ENCODE data around the gene GAK. TPM values are rescaled to one million over a fixed set of nuclear protein-coding genes. Genes with fewer than 3 reads are reported as not detected.

GAK gene
- total and polyA plus RNA-seq, 2 of the 4 experiments (the other 2 are of a cell fraction) = 45.1 to 133 TPM

GRCh38 chr4:958314-958665, 26.2 kb upstream of the GAK start:
- Histone ChIP-seq H4K91ac (ENCODE audit: insufficient read depth, low read depth, low read length) (no peak overlapping the region), H3K4ac (ENCODE audit: low read depth, low read length) (no peak overlapping the region), H3K4me3 (ENCODE audit: insufficient read depth, low read depth, low read length) (no peak overlapping the region), H2AK9ac (replicated peaks; ENCODE audit: low read depth, low read length, poor library complexity) (no peak overlapping the region), H3K9ac (ENCODE audit: low read depth, low read length) (no peak overlapping the region), H3K9me1 (ENCODE audit: insufficient read depth, low read length) (0 out of 2 replicates have a peak, but pooled peaks cover 2% of the 10 kb centered on the region), H2BK120ac (ENCODE audit: low read depth, low read length) (no peak overlapping the region), H3K36me3 (ENCODE audit: control insufficient read depth, insufficient read depth, low read length) (peaks cover 42% of the 10 kb centered on the region), H3K79me1 (ENCODE audit: low read depth in 1 of 2, low read length in 2 of 2) (no peaks in the 10 kb centered on the region), H4K20me1 (ENCODE audit: insufficient read depth, low read length) (no peaks in the 10 kb centered on the region; the same call in 1 of the 2 replicates), H3K18ac (ENCODE audit: low read depth, low read length) (no peak overlapping the region), H3K27ac (ENCODE audit: insufficient read depth, low read length) (no peak overlapping the region), H2BK20ac (ENCODE audit: low read depth, low read length) (no peak overlapping the region), H3K56ac (ENCODE audit: extremely low read depth, insufficient read depth, low read length) (no peak overlapping the region), H4K5ac (ENCODE audit: low read depth, low read length) (no peak overlapping the region), H3K4me1 (ENCODE audit: control insufficient read depth, insufficient read depth, low read length) (no peaks in the 10 kb centered on the region), H3K9me3 (ENCODE audit: control insufficient read depth, insufficient read depth, low read length) (no peaks in the 10 kb centered on the region), H3K23ac (ENCODE audit: low read depth, low read length) (no peak overlapping the region), H2BK15ac (ENCODE audit: low read depth, low read length) (no peak overlapping the region), H4K8ac (ENCODE audit: low read depth in 2 of 2, low read length in 2 of 2) (no peak overlapping the region), H3K27me3 (ENCODE audit: control insufficient read depth, insufficient read depth, low read length) (no peaks in the 10 kb centered on the region), H2BK5ac (ENCODE audit: low read depth, low read length, poor library complexity, severe bottlenecking) (no peak overlapping the region), H2AK5ac (ENCODE audit: low read depth, low read length) (no peak overlapping the region), H2AFZ (replicated peaks; ENCODE audit: low read length, poor library complexity) (no peak overlapping the region), H3K4me2 (ENCODE audit: low read depth, low read length) (no peak overlapping the region), H3K14ac (replicated peaks; ENCODE audit: low read depth, low read length) (no peak overlapping the region)
- no peak for DNase-seq
- BruUV-seq (replicated peaks) = no TSS peak
- intact Hi-C loops (cut with micrococcal nuclease) (no loop called here), dilution Hi-C loops (cut with HindIII; ENCODE audit: low sequenced_read_pairs, unreplicated experiment) (no loop called here), in situ Hi-C loops (cut with MboI; ENCODE audit: low sequenced_read_pairs) (no loop called here)
- ChIA-PET CTCF (no interaction called here), POLR2A (ENCODE audit: unreplicated experiment) (no interaction called here)
- WGBS, 2 experiments (ENCODE audit: extremely low coverage in 2 of 2, insufficient read length in 1 of 2) = 92% methylated on average over 11 of the region's 17 CpGs; no CpG with 5 or more reads in 1 of the 2 experiments
- no peak for TF ChIP-seq RAD21 (IDR thresholded peaks at IDR 0.05; ENCODE audit: low read length)
- no peak for TF ChIP-seq NFE2L2 (IDR thresholded peaks at IDR 0.05; ENCODE audit: low read depth, low read length)
- TF ChIP-seq MAFK (IDR thresholded peaks at IDR 0.05; ENCODE audit: low read depth, low read length) = no peak
- TF ChIP-seq SMC3 (IDR thresholded peaks at IDR 0.05; ENCODE audit: low read depth, low read length) = no peak
- TF ChIP-seq POLR2A (IDR thresholded peaks at IDR 0.05; ENCODE audit: low read depth, low read length) = no peak
- TF ChIP-seq RCOR1 (IDR thresholded peaks at IDR 0.05; ENCODE audit: insufficient replicate concordance, low read length) = no peak
- no peak for TF ChIP-seq MXI1 (IDR thresholded peaks at IDR 0.05; ENCODE audit: borderline replicate concordance, low read depth, low read length)
- no peak for TF ChIP-seq CHD1 (IDR thresholded peaks at IDR 0.05; ENCODE audit: low read depth, low read length)
- no peak for TF ChIP-seq CTCF (conservative IDR thresholded peaks at IDR 0.05; ENCODE audit: low read depth, low read length)
- no peak for TF ChIP-seq CEBPB (IDR thresholded peaks at IDR 0.05; ENCODE audit: low read depth, low read length)
- no peak for TF ChIP-seq FOS (IDR thresholded peaks at IDR 0.05; ENCODE audit: low read depth, low read length)
- TF ChIP-seq RFX5 (IDR thresholded peaks at IDR 0.05; ENCODE audit: low read depth, low read length) = no peak
- TF ChIP-seq USF2 (IDR thresholded peaks at IDR 0.05; ENCODE audit: low read depth, low read length) = no peak
- no peak for TF ChIP-seq ELK1 (IDR thresholded peaks at IDR 0.05; ENCODE audit: borderline replicate concordance, low read depth, low read length)
- no peak for TF ChIP-seq MAZ (IDR thresholded peaks at IDR 0.05; ENCODE audit: borderline replicate concordance, low read depth, low read length)
- no peak for ATAC-seq (ENCODE audit: low read depth)

Data from IMR-90 (cell line).